Astrocyte of the cerebellum (primary cell): ENCODE results near the gene FAM200C.

ENCODE experiments used
- DNase-seq: peaks from one replicate; pipeline ENCODE4 v3.0.0-alpha.2; 2011; ENCODE audit warnings: low read depth
- H3K4me3 ChIP-seq: 2 replicates; pipeline ENCODE4 v1.5.1; 2011; ENCODE audit warnings: mild to moderate bottlenecking, low read depth, low read length, moderate library complexity
- in situ Hi-C: cut with HindIII; loops from 2 replicates; pipeline ENCODE4 v1.10.0; 2017; ENCODE audit warnings: low sequenced_read_pairs
- TF ChIP-seq, protein P1 (sequence below): IDR thresholded peaks from 2 replicates; pipeline ENCODE4 v1.5.1; 2012; ENCODE audit warnings: low read length, low read depth, moderate library complexity, mild to moderate bottlenecking; ENCODE audit errors: missing control alignments

The FAM200C gene

DNA sequence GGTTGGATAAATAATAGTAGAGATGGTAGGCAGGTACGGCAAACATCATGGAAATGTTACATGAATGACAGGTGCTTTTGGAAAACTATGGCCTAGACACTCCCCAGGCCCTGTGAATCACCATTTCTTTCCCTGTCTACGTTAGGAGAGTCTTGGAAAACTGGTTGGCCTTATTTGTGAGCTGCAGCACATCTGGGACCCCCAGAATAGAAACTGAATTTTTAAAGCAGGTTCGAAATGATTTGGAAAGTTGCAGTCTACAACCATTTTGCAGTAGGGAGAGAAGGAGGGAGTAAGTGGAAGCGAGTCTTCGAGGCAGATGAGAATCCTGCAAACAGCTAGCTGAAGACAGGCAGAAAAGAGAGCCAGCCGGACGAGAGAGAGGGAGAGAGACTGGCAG, 42.5 kb downstream of the FAM200C start:
- DNase-seq = no peak
- TF ChIP-seq, protein P1, sequence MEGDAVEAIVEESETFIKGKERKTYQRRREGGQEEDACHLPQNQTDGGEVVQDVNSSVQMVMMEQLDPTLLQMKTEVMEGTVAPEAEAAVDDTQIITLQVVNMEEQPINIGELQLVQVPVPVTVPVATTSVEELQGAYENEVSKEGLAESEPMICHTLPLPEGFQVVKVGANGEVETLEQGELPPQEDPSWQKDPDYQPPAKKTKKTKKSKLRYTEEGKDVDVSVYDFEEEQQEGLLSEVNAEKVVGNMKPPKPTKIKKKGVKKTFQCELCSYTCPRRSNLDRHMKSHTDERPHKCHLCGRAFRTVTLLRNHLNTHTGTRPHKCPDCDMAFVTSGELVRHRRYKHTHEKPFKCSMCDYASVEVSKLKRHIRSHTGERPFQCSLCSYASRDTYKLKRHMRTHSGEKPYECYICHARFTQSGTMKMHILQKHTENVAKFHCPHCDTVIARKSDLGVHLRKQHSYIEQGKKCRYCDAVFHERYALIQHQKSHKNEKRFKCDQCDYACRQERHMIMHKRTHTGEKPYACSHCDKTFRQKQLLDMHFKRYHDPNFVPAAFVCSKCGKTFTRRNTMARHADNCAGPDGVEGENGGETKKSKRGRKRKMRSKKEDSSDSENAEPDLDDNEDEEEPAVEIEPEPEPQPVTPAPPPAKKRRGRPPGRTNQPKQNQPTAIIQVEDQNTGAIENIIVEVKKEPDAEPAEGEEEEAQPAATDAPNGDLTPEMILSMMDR = no peak
- H3K4me3 ChIP-seq = no peak overlapping the region
- in situ Hi-C loops = no loop called here

DNA sequence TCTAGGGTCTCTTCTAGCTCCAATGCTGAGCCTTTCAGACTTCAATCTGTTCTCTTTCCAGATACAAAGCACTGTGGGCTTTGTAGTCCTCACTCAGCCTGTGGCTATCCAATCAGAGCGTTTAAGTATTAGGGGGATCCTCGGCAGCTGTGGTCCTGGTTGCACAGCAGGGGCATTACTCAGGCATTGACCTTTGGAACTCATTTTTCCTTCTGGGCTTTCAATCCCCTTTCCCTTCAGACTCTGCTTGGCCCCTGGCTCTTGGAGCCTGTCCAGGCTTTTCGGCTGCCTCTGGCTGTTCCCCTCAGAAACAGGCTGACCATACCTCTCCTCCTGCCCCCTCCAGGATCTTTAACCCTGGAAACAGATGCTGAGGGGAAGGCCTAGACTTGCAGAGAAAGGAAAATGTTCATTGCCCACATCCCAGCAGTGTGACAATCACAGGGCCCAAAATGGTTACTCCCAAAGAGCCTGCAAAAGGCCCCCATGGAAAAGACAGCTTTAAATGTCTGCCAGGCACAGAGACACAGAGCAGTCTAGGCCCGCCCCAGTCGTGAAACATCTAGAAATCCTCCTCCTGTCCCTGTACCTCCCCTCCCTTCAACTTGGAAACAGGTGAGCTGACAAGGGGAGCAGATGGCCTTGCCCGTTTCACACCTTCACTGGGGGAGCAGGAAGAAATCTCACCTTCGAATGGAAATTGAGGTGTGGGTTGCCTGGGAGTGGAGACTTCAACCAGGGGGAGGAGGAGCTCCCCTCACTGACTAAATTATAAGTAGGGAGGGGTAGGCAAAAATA, 43.1 kb downstream of the FAM200C start:
- in situ Hi-C loops = no loop called here
- no peak for DNase-seq
- TF ChIP-seq, protein P1 = no peak

DNA sequence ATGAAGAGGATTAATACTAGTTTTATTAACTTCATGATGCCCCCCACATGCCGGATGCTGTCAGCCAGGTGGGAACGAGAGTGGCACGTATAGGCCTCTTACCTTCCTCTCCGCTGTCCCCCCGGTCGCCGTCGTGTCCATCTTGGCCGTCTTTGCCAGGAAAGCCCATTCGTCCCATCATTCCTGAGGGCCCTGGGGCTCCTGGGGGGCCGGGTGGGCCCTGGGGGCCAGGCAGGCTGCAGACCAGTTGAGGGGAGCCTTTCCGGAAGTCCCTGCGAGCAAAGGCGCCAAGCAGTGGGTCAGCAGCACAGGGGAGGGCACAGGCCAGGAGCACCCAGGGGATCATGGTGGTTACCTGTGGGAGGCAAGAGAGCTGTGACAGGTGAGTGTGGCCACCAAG, 45.2 kb downstream of the FAM200C start:
- no peak overlapping the region for H3K4me3 ChIP-seq
- TF ChIP-seq, protein P1 = no peak
- no peak for DNase-seq
- in situ Hi-C loops = no loop called here

More for the DNA sequence above, 43.1 kb downstream of the FAM200C start:
- H3K4me3 ChIP-seq = no peak overlapping the region

GRCh38 chr5:160353379-160353778, 46.5 kb downstream of the FAM200C start:
- in situ Hi-C loops = no loop called here
- DNase-seq = no peak
- TF ChIP-seq, protein P1 = no peak
- H3K4me3 ChIP-seq = no peak overlapping the region

DNA sequence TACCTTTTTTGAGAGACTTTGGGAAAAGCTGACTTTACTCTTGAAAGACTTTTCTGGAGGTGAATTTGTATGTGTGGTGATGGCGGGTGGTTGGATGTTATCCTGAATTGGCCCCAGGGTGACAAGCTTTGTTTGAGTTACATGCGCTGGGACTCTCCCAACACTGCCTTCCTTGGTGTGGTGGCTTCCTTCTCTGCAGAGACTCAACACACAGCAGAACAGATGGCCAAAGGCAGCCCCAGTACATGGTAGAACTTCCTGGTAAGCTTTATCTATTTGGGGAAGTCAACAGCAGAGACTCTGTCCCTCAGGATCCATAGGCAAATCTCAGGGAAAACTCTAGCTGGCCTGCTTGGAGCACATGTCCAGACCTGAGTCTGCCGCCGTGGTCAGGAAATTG, 47.5 kb downstream of the FAM200C start:
- in situ Hi-C loops = no loop called here
- no peak for DNase-seq
- H3K4me3 ChIP-seq = no peak overlapping the region
- TF ChIP-seq, protein P1 = no peak

GRCh38 chr5:160349935-160350303, 49.9 kb downstream of the FAM200C start:
- in situ Hi-C loops = no loop called here
- TF ChIP-seq, protein P1 = no peak
- no peak for DNase-seq

More at GRCh38 chr5:160349935-160350303, 49.9 kb downstream of the FAM200C start:
- H3K4me3 ChIP-seq = no peak overlapping the region
